HAP-1 (cell line): ENCODE measurements around the gene SPRYD4.
"Not testable (repeated sequence)": the region's sequence is repeated elsewhere in the genome, so short reads cannot be mapped to it uniquely, and the experiment has no call there.

Experiments
- DNase-seq, 2 experiments: peaks; one replicate each; pipeline ENCODE4 v3.0.0-alpha.2; 2016 to 2020; ENCODE audit warnings: low spot score in 2 of 2
- H3K27me3 ChIP-seq: fragments of 250-450 bp; sonication (Bioruptor Pico); 2 replicates; pipeline ENCODE4 v1.5.1; 2020; ENCODE audit warnings: low read depth, mild to moderate bottlenecking, moderate library complexity
- H3K36me3 ChIP-seq: fragments of 250-450 bp; sonication (Bioruptor Pico); replicated peaks from 2 replicates; pipeline ENCODE4 v1.5.1; 2020; ENCODE audit warnings: mild to moderate bottlenecking
- H3K4me1 ChIP-seq: fragments of 250-450 bp; sonication (Bioruptor Pico); 2 replicates; pipeline ENCODE4 v1.5.1; 2020; ENCODE audit warnings: mild to moderate bottlenecking
- H3K4me3 ChIP-seq: fragments of 250-450 bp; sonication (Bioruptor Pico); 2 replicates; pipeline ENCODE4 v1.5.1; 2020; ENCODE audit warnings: mild to moderate bottlenecking, moderate library complexity
- H3K9me3 ChIP-seq: fragments of 250-450 bp; sonication (Bioruptor Pico); 2 replicates; pipeline ENCODE4 v1.5.1; 2020; ENCODE audit warnings: mild to moderate bottlenecking, moderate library complexity
- in situ Hi-C: fragments of 300-500 bp; cut with MboI; formaldehyde crosslinking; loops from 3 replicates; pipeline ENCODE4 v1.14.3; 2020; ENCODE audit warnings: low sequenced_read_pairs, inconsistent platforms, mixed read lengths

SPRYD4 gene

DNA sequence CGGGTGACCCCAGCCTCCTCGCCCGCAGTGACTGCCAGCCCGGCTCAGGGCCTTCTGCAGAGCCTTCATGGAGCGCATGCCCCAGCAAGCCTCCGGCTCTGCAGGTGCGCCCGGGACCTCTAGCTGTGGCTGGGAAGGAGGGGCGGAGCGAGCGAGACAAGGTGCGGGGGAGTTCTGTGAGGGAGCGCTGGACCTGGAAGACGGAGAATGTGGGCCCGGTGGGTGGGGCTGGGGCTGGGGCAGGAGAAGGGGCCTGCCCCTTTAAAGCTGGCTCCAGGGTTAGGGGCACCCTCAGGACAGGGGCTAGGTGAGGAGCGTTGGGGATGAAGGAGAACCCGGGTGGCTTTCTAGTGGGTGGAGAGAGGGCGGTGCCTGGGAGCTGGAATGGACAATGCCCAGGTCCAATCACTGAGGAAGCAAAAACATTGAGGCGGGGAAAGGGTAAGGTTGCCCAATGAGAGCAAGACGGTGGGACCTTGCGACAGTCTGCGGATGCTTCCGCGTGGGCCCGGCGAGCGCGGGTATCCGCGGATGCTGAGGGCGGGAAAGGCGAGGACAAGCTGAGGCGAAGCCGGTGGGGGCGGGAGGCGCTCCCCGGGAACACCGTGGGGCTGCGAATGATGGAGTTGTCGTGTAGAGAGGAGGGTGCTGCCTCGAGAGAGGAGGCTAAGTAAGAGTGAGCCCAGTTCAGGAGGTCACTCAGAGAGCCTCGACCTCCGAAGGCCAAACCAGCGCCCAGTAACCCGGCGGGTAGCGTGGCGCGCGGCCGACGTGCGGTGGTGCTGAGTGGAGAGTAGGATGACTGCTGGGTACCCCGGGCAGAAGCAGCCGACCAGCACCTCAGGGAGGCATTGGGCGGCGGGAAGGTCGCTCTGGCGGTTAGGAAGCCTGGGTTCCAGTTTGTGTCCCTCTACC is 19.9 kb downstream of the SPRYD4 start, which contains the start of gene GLS2:
GLS2 (minus strand) TSS at position 121 of the 915 bp plus-strand sequence; CDS start at position 78, 43 bp downstream.
- H3K4me3 ChIP-seq = no peak within 1 kb of the TSS
- in situ Hi-C loops = no loop called here
- DNase-seq = peak in 1 of 2 experiments; percentile 29

DNA sequence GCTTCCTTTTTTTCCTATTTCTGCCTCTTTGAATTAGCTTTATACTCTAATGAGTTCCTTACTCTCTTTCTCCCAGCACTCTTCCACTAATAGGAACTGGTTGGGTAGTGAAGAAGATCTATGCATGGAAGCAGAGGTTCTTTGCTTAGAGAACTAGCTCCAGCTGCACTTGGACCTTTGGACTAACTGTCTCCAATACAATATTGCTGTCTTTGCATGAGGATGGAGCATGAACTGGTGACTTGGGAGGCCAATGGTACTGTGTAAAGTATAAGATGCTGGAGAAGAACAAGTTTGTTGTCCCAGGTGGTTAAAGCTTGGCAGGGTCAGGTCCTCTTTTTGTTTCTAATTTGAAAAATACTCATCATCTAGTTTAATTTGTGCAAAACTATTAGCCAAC is 22.0 kb downstream of the SPRYD4 start:
- no peaks in the 10 kb centered on the region for H3K36me3 ChIP-seq
- H3K27me3 ChIP-seq = no peaks in the 10 kb centered on the region; the same call in 1 of the 2 replicates
- H3K4me1 ChIP-seq = no peaks in the 10 kb centered on the region
- in situ Hi-C loops = no loop called here
- 0 out of 2 replicates have a peak, but pooled peaks cover 2% of the 10 kb centered on the region for H3K9me3 ChIP-seq
- H3K4me3 ChIP-seq = no peak overlapping the region
- no peak for DNase-seq

More for the DNA sequence above, 19.9 kb downstream of the SPRYD4 start, which contains the start of gene GLS2:
- Histone ChIP-seq H3K9me3 (no peaks in the 10 kb centered on the region), H3K4me1 (no peaks in the 10 kb centered on the region), H3K27me3 (no peaks in the 10 kb centered on the region; the same call in 1 of the 2 replicates), H3K36me3 (no peaks in the 10 kb centered on the region)

GRCh38 chr12:56493409-56494105 is 25.2 kb downstream of the SPRYD4 start:
- H3K27me3 ChIP-seq, DNase-seq, in situ Hi-C loops, H3K4me3 ChIP-seq, H3K9me3 ChIP-seq, H3K4me1 ChIP-seq, H3K36me3 ChIP-seq: not testable (repeated sequence)

DNA sequence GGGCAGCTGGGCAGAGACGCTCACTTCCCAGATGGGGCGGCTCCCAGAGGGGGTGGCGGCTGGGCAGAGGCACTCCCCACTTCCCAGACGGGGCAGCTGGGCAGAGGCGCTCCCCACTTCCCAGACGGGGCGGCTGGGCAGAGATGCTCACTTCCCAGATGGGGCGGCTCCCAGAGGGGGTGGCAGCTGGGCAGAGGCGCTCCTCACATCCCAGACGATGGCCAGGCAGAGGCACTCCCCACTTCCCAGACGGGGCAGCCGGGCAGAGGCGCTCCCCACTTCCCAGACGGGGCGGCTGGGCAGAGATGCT is 25.7 kb downstream of the SPRYD4 start:
- H3K9me3 ChIP-seq, H3K36me3 ChIP-seq, H3K4me1 ChIP-seq, H3K4me3 ChIP-seq, H3K27me3 ChIP-seq, DNase-seq, in situ Hi-C loops: not testable (repeated sequence)

DNA sequence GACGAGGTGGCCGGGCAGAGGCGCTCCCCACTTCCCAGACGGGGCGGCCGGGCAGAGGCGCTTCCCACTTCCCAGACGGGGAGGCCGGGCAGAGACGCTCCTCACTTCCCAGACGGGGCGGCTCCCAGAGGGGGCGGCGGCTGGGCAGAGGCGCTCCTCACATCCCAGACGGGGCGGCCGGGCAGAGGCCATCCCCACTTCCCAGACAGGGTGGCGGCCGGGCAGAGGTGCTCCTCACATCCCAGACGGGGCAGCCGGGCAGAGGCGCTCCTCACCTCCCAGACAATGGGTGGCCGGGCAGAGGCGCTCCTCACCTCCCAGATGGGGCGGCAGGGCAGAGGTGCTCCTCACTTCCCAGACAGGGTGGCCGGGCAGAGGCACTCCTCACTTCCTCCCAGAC is 26.1 kb downstream of the SPRYD4 start:
- H3K36me3 ChIP-seq, H3K27me3 ChIP-seq, H3K9me3 ChIP-seq, in situ Hi-C loops, DNase-seq, H3K4me3 ChIP-seq, H3K4me1 ChIP-seq: not testable (repeated sequence)

- H3K36me3 ChIP-seq, H3K27me3 ChIP-seq, H3K4me1 ChIP-seq, in situ Hi-C loops, H3K4me3 ChIP-seq, H3K9me3 ChIP-seq: not testable (repeated sequence)
- peak in 1 of 2 experiments; percentile 80 for DNase-seq
These were observed 28.3 kb downstream of the SPRYD4 start for GRCh38 chr12:56496704-56497103.

GRCh38 chr12:56498126-56498902 is 29.9 kb downstream of the SPRYD4 start:
- DNase-seq, H3K4me3 ChIP-seq, H3K4me1 ChIP-seq, H3K36me3 ChIP-seq, H3K9me3 ChIP-seq, H3K27me3 ChIP-seq, in situ Hi-C loops: not testable (repeated sequence)

DNA sequence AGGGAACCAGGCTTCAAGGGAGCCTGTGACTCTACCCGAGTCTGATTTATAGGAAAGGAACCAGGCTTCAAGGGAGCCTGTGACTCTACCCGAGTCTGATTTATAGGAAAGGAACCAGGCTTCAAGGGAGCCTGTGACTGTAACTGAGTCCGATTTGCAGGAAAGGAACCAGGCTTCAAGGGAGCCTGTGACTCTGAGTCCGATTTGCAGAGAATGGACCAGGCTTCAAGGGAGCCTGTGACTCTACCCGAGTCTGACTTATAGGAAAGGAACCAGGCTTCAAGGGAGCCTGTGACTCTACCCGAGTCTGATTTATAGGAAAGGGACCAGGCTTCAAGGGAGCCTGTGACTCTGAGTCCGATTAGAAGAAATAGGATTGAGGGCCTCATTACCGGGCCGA is 31.1 kb downstream of the SPRYD4 start:
- H3K36me3 ChIP-seq, DNase-seq, H3K4me3 ChIP-seq, H3K27me3 ChIP-seq, H3K4me1 ChIP-seq, in situ Hi-C loops, H3K9me3 ChIP-seq: not testable (repeated sequence)

- DNase-seq, H3K27me3 ChIP-seq, H3K4me1 ChIP-seq, in situ Hi-C loops, H3K36me3 ChIP-seq, H3K4me3 ChIP-seq, H3K9me3 ChIP-seq: not testable (repeated sequence)
These were observed 31.5 kb downstream of the SPRYD4 start for GRCh38 chr12:56499879-56500278.

- Histone ChIP-seq H3K27me3 (no peaks in the 10 kb centered on the region), H3K4me1 (no peaks in the 10 kb centered on the region), H3K4me3 (no peak overlapping the region), H3K9me3 (no peaks in the 10 kb centered on the region), H3K36me3 (no peaks in the 10 kb centered on the region)
- DNase-seq = no peak
- in situ Hi-C loops = loop anchor here (10.0 kb wide), 1 partner anchor 64 kb away; no protein-coding TSS in a partner anchor
These were observed 42.4 kb downstream of the SPRYD4 start for GRCh38 chr12:56510786-56511185.

DNA sequence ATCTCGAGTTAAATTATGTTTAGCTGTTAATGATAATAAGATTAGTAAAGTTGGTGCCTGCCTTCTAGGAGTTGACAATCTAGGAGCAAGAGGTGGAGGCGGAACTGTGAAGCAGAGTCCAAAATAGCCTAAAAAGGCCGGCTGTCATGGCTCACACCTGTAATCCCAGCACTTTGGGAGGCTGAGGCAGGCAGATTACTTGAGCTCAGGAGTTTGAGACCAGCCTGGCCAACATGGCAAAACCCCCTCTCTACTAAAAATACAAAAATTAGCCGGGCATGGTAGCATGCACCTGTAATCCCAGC is 45.6 kb downstream of the SPRYD4 start:
- H3K9me3 ChIP-seq, DNase-seq, H3K36me3 ChIP-seq, H3K4me1 ChIP-seq, H3K4me3 ChIP-seq, H3K27me3 ChIP-seq: not testable (repeated sequence)
- in situ Hi-C loops = loop anchor here (10.0 kb wide), 1 partner anchor 61 kb away; no protein-coding TSS in a partner anchor

DNA sequence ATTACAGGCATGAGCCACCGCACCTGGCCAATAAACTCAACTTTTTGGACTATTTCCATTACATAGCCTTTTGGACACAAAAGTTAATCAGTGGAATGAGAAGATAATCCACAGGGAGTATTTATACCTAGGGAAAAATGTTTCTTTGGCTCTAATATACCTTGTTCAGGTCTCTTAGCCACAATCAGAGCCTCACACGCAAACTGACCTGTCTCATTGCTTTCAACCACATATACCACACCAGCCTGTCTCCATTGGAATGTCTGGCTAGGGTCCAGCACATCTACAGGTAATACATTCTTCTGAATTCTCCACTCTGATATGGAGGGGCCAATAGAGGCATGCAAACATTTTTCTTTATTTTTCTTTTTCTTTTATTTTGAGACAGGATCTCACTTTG is 49.5 kb downstream of the SPRYD4 start:
- Histone ChIP-seq H3K4me3 (no peak overlapping the region), H3K36me3 (no peaks in the 10 kb centered on the region), H3K27me3 (no peaks in the 10 kb centered on the region), H3K4me1 (peaks cover 3% of the 10 kb centered on the region), H3K9me3 (no peaks in the 10 kb centered on the region)
- in situ Hi-C loops = loop anchor here (10.0 kb wide), 1 partner anchor 57 kb away; no protein-coding TSS in a partner anchor
- no peak for DNase-seq

DNA sequence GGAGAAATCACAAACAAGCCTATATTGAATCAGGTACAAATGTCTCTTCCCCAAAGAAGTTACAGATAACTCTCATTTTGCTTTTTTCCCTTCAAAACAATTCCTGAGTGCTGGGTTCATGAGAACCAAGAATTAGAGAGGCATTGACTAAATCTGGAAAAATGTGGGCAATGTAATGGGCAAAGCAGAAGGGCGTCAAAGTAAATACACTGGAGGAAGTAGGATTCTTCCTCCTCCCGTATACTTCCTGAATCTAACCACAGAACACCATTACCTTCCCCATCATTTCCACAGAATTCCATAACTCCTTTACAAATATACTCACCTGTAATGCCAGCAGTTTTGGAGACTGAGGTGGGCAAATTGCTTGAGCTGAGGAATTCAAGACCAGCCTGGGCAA is 50.2 kb downstream of the SPRYD4 start:
- Histone ChIP-seq H3K27me3 (no peaks in the 10 kb centered on the region), H3K4me3 (no peak overlapping the region), H3K4me1 (peaks cover 10% of the 10 kb centered on the region), H3K36me3 (no peaks in the 10 kb centered on the region), H3K9me3 (no peaks in the 10 kb centered on the region)
- no peak for DNase-seq
- in situ Hi-C loops = loop anchor here (10.0 kb wide), 1 partner anchor 56 kb away; no protein-coding TSS in a partner anchor
